Tibial nerve (tissue), 4 donors: ENCODE data around the gene HTRA1. TPM values are rescaled to one million over a fixed set of nuclear protein-coding genes. Genes with fewer than 3 reads are reported as not detected.

Experiments
- DNase-seq, 2 donors: peaks; one replicate each; pipeline ENCODE4 v3.0.0-alpha.2; 2019; ENCODE audit warnings: low spot score in 2 of 2
- H3K27ac ChIP-seq, 4 donors: fragments of 200-600 bp; sonication (generic) in 3 of 4; one replicate each; pipeline ENCODE4 v1.5.1; 2017 to 2019; ENCODE audit warnings: mild to moderate bottlenecking in 1 of 4
- H3K27me3 ChIP-seq, 2 donors: fragments of 200-600 bp; sonication (generic) in 1 of 2; one replicate each; pipeline versions ENCODE4 v1.5.1 to v1.6.0; 2017 to 2019
- H3K36me3 ChIP-seq, 3 donors: fragments of 200-600 bp; sonication (generic); one replicate each; pipeline ENCODE4 v1.5.1; 2018 to 2019
- H3K4me1 ChIP-seq, 4 donors: fragments of 200-600 bp; sonication (generic) in 3 of 4; one replicate each; pipeline ENCODE4 v1.5.1; 2017 to 2019
- H3K4me3 ChIP-seq, 4 donors: fragments of 200-600 bp; sonication (generic) in 3 of 4; one replicate each; pipeline ENCODE4 v1.5.1; 2017 to 2019; ENCODE audit warnings: mild to moderate bottlenecking in 1 of 4, moderate library complexity in 1 of 4
- H3K9me3 ChIP-seq, 4 donors: fragments of 200-600 bp; sonication (generic) in 3 of 4; one replicate each; pipeline ENCODE4 v1.5.1; 2017 to 2019
- EP300 ChIP-seq, 2 donors: sonication (generic); formaldehyde crosslinking; IDR thresholded peaks; one replicate each; pipeline ENCODE4 v1.6.1; 2017; ENCODE audit warnings: antibody characterized with exemption in 2 of 2, mild to moderate bottlenecking in 1 of 2
- POLR2A ChIP-seq, 2 donors: fragments of 450-650 bp; IDR thresholded peaks; one replicate each; pipeline ENCODE4 v1.6.1; 2017; ENCODE audit warnings: antibody characterized with exemption in 2 of 2, mild to moderate bottlenecking in 2 of 2, moderate library complexity in 2 of 2
- WGBS, 2 donors: methylation state at CpG; one replicate each; pipeline ENCODE4 v1.1.5; 2018; 5-methylcytosine and 5-hydroxymethylcytosine counted together
- total RNA-seq, 4 donors: library from RNA; depleted of rRNA; stranded (reverse); fragments of >200 nt; gene quantifications; one replicate each; pipeline ENCODE4 v1.1.0, GENCODE V29; 2016
- TF ChIP-seq, protein P1 (sequence below), 5 experiments: fragments of 200-600 bp in 3 of 5; fragments of 450-650 bp in 2 of 5; sonication (generic) in 3 of 5; IDR thresholded peaks; one replicate each; pipeline ENCODE4 v1.5.1; 2016 to 2019; ENCODE audit warnings: antibody characterized with exemption in 5 of 5, mild to moderate bottlenecking in 3 of 5, moderate library complexity in 2 of 5

The HTRA1 gene
- total RNA-seq, 4 donors from 2014 or later: 128 to 183 (median 173) TPM

DNA sequence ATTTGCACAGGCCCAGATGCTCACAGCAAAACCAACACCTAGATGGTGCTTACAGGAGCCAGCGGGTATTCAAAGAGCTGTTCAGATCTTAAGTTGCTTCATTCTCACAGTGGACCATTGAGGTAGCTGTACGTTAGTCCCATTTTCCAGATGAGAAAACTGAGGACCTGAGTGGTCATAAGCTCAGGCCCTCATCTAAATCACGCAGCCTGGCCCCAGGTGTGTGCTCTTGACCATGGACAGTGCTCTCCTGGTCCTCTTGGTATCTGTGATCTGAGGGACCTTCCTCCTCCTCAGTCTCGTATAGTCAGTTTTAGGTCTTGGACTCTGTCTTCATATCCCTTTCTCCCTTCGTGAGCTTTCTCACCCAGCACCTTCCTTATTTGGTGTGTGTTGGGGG lies 43.7 kb downstream of the HTRA1 start:
- 86 to 93% methylated on average over 5 of the region's 5 CpGs for WGBS, 2 donors
- no peaks in the 10 kb centered on the region for H3K27me3 ChIP-seq
- peaks cover 0 to 43% (median 2%) of the 10 kb centered on the region in 4 donors for H3K4me1 ChIP-seq
- no peak for DNase-seq
- TF ChIP-seq POLR2A (IDR thresholded peaks at IDR 0.05): no peak
- no peak for TF ChIP-seq EP300 (IDR thresholded peaks at IDR 0.05)
- TF ChIP-seq, protein P1, sequence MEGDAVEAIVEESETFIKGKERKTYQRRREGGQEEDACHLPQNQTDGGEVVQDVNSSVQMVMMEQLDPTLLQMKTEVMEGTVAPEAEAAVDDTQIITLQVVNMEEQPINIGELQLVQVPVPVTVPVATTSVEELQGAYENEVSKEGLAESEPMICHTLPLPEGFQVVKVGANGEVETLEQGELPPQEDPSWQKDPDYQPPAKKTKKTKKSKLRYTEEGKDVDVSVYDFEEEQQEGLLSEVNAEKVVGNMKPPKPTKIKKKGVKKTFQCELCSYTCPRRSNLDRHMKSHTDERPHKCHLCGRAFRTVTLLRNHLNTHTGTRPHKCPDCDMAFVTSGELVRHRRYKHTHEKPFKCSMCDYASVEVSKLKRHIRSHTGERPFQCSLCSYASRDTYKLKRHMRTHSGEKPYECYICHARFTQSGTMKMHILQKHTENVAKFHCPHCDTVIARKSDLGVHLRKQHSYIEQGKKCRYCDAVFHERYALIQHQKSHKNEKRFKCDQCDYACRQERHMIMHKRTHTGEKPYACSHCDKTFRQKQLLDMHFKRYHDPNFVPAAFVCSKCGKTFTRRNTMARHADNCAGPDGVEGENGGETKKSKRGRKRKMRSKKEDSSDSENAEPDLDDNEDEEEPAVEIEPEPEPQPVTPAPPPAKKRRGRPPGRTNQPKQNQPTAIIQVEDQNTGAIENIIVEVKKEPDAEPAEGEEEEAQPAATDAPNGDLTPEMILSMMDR (IDR thresholded peaks at IDR 0.05): no peak
- H3K4me3 ChIP-seq: no peak overlapping the region
- H3K9me3 ChIP-seq: no peaks in the 10 kb centered on the region
- peaks cover 0 to 50% (median 0%) of the 10 kb centered on the region in 3 donors for H3K36me3 ChIP-seq
- H3K27ac ChIP-seq: peak overlapping the region in 1 of 4 donors; percentile 34

DNA sequence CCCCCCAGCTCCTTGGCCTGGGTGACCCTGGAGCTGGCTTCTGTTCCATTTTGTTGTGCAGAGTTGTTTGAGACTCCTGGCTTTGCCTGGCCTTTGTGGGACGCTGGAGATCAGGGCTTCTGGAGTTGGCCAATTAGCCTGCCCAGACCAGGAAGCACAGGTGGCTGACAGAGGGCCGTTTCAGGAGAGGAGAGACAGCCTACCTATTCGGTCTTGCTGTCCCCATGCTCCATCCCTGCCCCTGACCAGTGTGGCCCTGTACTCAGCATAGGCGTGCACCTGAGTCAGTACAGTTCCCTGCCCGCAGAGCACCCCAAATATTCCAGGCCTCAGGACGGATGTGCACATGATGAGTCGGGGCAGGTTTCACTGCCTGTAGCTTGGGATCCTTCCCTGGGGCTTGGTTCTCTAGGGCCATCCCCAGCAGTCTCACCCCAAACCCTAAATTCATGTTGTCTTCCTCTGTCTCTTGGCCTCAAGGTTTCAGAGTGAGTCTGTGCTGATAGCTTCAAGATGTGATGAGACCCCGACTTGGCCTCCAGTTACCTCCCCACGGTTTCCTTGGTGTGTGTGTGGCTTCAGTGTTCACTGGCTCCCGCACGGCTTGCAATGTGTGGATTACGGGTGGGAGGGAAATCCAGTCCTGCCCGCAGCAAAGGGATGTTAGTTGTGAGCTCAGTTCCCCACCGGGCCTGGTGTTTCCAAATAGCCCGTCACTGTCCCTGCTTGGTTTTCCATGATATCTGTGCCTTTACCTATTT lies 44.7 kb downstream of the HTRA1 start:
- 76 to 79% methylated on average over 14 to 15 of the region's 15 CpGs for whole genome bisulfite sequencing, 2 donors
- H3K27ac ChIP-seq: peak overlapping the region in 1 of 4 donors; percentile 34
- H3K9me3 ChIP-seq: no peaks in the 10 kb centered on the region
- H3K4me3 ChIP-seq: no peak overlapping the region
- no peak for DNase-seq
- TF ChIP-seq, protein P1 (IDR thresholded peaks at IDR 0.05): no peak
- TF ChIP-seq EP300 (IDR thresholded peaks at IDR 0.05): no peak
- no peak for TF ChIP-seq POLR2A (IDR thresholded peaks at IDR 0.05)
- H3K36me3 ChIP-seq: peaks cover 0 to 58% (median 0%) of the 10 kb centered on the region in 3 donors
- H3K27me3 ChIP-seq: no peaks in the 10 kb centered on the region
- H3K4me1 ChIP-seq: peaks cover 0 to 38% (median 2%) of the 10 kb centered on the region in 4 donors

DNA sequence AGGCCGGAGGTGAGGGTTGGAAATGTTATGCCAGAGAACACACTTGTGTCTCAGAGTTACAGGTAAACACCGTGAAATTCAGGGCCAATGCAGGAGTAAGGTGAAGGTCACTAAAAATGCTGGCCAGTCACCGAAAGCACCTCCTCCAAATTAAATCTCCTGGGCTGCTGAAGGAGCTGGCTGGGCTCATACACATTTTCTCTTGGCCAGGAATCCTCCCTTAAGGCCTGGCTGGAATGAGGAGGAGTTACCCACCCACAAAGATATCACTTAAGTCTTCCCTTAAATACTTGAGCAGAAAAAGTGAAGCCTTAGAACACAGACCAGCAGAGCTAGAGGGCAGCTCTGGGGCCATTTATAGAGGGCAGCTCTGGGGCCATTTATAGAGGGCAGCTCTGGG lies 46.3 kb downstream of the HTRA1 start:
- DNase-seq: no peak
- H3K27me3 ChIP-seq: no peaks in the 10 kb centered on the region
- TF ChIP-seq, protein P1 (IDR thresholded peaks at IDR 0.05): no peak
- no peak for TF ChIP-seq EP300 (IDR thresholded peaks at IDR 0.05)
- no peak for TF ChIP-seq POLR2A (IDR thresholded peaks at IDR 0.05)
- peaks cover 0 to 65% (median 0%) of the 10 kb centered on the region in 3 donors for H3K36me3 ChIP-seq
- 51 to 57% methylated on average over 3 of the region's 3 CpGs for WGBS, 2 donors
- peak overlapping the region in 2 of 4 donors; percentile 6 to 48 for H3K27ac ChIP-seq
- no peaks in the 10 kb centered on the region for H3K9me3 ChIP-seq
- no peak overlapping the region for H3K4me3 ChIP-seq
- peaks cover 0 to 38% (median 2%) of the 10 kb centered on the region in 4 donors for H3K4me1 ChIP-seq

DNA sequence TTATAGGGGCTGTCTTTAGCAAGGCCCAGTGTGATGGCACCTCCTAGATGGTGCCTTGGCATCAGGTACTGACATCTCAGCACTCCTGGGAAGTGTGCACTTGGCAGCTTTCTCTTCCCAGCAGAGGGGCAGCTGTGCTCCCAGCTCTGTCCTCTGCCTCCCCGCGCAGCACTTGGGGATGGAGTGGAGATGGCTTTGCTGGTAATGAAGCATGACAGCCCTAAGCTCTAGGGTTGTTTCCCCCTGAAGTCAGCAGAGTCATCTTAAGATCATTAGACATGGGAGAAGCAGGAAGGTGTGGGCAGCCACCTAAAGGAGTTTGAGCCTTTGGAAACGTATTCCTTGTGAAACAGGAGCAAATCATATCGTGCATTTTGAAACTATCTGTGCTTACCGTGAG lies 46.7 kb downstream of the HTRA1 start:
- H3K36me3 ChIP-seq: peaks cover 0 to 65% (median 0%) of the 10 kb centered on the region in 3 donors
- H3K4me3 ChIP-seq: no peak overlapping the region
- WGBS, 2 donors: 64 to 65% methylated on average over 5 of the region's 5 CpGs
- H3K9me3 ChIP-seq: no peaks in the 10 kb centered on the region
- no peak for DNase-seq
- peak overlapping the region in 2 of 4 donors; percentile 6 to 48 for H3K27ac ChIP-seq
- TF ChIP-seq EP300 (IDR thresholded peaks at IDR 0.05): no peak
- TF ChIP-seq POLR2A (IDR thresholded peaks at IDR 0.05): no peak
- H3K4me1 ChIP-seq: peaks cover 0 to 38% (median 2%) of the 10 kb centered on the region in 4 donors
- no peaks in the 10 kb centered on the region for H3K27me3 ChIP-seq

DNA sequence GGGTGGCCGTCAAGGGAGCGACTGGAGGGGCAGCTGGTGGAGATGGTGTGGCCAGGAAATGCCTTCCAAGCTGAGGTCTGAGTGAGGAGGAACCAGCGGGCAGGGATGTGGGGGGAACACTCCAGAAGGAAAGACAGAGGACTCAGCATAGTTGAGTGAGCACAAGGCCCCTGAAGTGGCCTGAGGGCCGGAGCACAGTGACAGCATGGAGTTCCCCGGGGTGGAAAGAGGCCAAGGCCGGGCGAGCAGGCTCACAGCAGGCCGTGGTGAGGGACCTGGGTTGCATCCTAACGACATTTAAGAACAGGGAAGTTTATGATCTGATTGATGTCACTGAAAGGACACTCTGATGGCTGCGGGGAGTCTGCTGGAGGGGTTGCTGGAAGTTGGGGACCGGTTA lies 48.0 kb downstream of the HTRA1 start:
- Histone ChIP-seq H3K4me3 (no peak overlapping the region), H3K27ac (no peak overlapping the region), H3K4me1 (peaks cover 0 to 33% (median under 1%) of the 10 kb centered on the region in 4 donors), H3K9me3 (no peaks in the 10 kb centered on the region), H3K36me3 (peaks cover 0 to 72% (median 0%) of the 10 kb centered on the region in 3 donors), H3K27me3 (no peaks in the 10 kb centered on the region)
- WGBS, 2 donors: 64 to 71% methylated on average over 11 of the region's 11 CpGs
- TF ChIP-seq, protein P1 (IDR thresholded peaks at IDR 0.05): no peak
- no peak for TF ChIP-seq POLR2A (IDR thresholded peaks at IDR 0.05)
- no peak for TF ChIP-seq EP300 (IDR thresholded peaks at IDR 0.05)
- DNase-seq: no peak
